Neural progenitor cell (in vitro differentiated cells): ENCODE measurements around the gene CCL23. TPM values are rescaled to one million over a fixed set of nuclear protein-coding genes. Genes with fewer than 3 reads are reported as not detected.
"Not testable (repeated sequence)": the region's sequence is repeated elsewhere in the genome, so short reads cannot be mapped to it uniquely, and the experiment has no call there.

ENCODE experiments used
- DNase-seq: peaks from one replicate; pipeline ENCODE4 v3.0.0-alpha.2; 2016; ENCODE audit warnings: low spot score
- H2AFZ ChIP-seq: fragments of 200-600 bp; sonication (generic); replicated peaks from 2 replicates; pipeline ENCODE4 v1.6.1; 2016; ENCODE audit warnings: antibody characterized with exemption
- H3F3A ChIP-seq: fragments of 200-600 bp; sonication (generic); 2 replicates; pipeline ENCODE4 v1.6.1; 2016; ENCODE audit warnings: antibody characterized with exemption, low read depth
- H3K27ac ChIP-seq: fragments of 200-600 bp; sonication (generic); 2 replicates; pipeline ENCODE4 v1.5.1; 2016; ENCODE audit warnings: mild to moderate bottlenecking
- H3K27me3 ChIP-seq: fragments of 200-600 bp; sonication (generic); 2 replicates; pipeline ENCODE4 v1.6.1; 2016; ENCODE audit warnings: mild to moderate bottlenecking, moderate library complexity
- H3K36me3 ChIP-seq: fragments of 200-600 bp; sonication (generic); 2 replicates; pipeline ENCODE4 v1.5.1; 2016
- H3K4me1 ChIP-seq: fragments of 200-600 bp; sonication (generic); 2 replicates; pipeline ENCODE4 v1.6.1; 2016; ENCODE audit warnings: mixed run types
- H3K4me2 ChIP-seq: fragments of 200-600 bp; sonication (generic); 2 replicates; pipeline ENCODE4 v1.6.1; 2016
- H3K4me3 ChIP-seq: fragments of 200-600 bp; sonication (generic); 2 replicates; pipeline ENCODE4 v1.5.1; 2016
- H3K79me2 ChIP-seq: fragments of 200-600 bp; sonication (generic); 2 replicates; pipeline ENCODE4 v1.6.1; 2016; ENCODE audit warnings: low read depth
- H3K9ac ChIP-seq: fragments of 200-600 bp; sonication (generic); 2 replicates; pipeline ENCODE4 v1.6.1; 2016
- H3K9me3 ChIP-seq: fragments of 200-600 bp; sonication (generic); 2 replicates; pipeline ENCODE4 v1.5.1; 2016; ENCODE audit warnings: low read depth
- H4K20me1 ChIP-seq: fragments of 200-600 bp; sonication (generic); 2 replicates; pipeline ENCODE4 v1.6.1; 2016; ENCODE audit warnings: low read depth
- H3K27ac Mint-ChIP-seq: 3 replicates; pipeline ENCODE4 v1.8.0; 2021; ENCODE audit warnings: mixed read lengths
- H3K27me3 Mint-ChIP-seq: 2 replicates; pipeline ENCODE4 v1.8.0; 2022; ENCODE audit warnings: low read depth, mild to moderate bottlenecking, inconsistent platforms, moderate library complexity, mixed read lengths; ENCODE audit not compliant: insufficient read depth
- H3K36me3 Mint-ChIP-seq: 3 replicates; pipeline ENCODE4 v1.8.0; 2021; ENCODE audit warnings: mixed read lengths
- H3K4me1 Mint-ChIP-seq: 3 replicates; pipeline ENCODE4 v1.8.0; 2021; ENCODE audit warnings: mixed read lengths
- H3K4me3 Mint-ChIP-seq: 3 replicates; pipeline ENCODE4 v1.8.0; 2021; ENCODE audit warnings: mild to moderate bottlenecking, moderate library complexity, mixed read lengths
- H3K9me3 Mint-ChIP-seq: 3 replicates; pipeline ENCODE4 v1.8.0; 2020; ENCODE audit warnings: mixed read lengths
- CTCF ChIP-seq: fragments of 200-600 bp; sonication (generic); IDR thresholded peaks from 2 replicates; pipeline ENCODE4 v1.5.1; 2017; ENCODE audit warnings: antibody characterized with exemption, mild to moderate bottlenecking
- EZH2 ChIP-seq: fragments of 200-600 bp; sonication (generic); IDR thresholded peaks from 2 replicates; pipeline ENCODE4 v1.6.1; 2017; ENCODE audit warnings: antibody characterized with exemption, mild to moderate bottlenecking, moderate library complexity
- EZH2phosphoT487 ChIP-seq: fragments of 200-600 bp; sonication (generic); IDR thresholded peaks from 2 replicates; pipeline ENCODE4 v1.6.1; 2017; ENCODE audit warnings: antibody characterized with exemption
- total RNA-seq: library from RNA; depleted of rRNA; stranded (reverse); fragments of >200 nt; gene quantifications from 2 replicates; pipeline ENCODE4 v1.2.3, GENCODE V29; 2015; ENCODE audit warnings: low replicate concordance

Gene CCL23
- total RNA-seq, 1 donor from 2014 or later = not detected

- Mint-ChIP-seq H3K4me3 (no peak overlapping the region), H3K4me1 (no peaks in the 10 kb centered on the region), H3K27me3 (no peaks in the 10 kb centered on the region), H3K9me3 (peaks cover 10% of the 10 kb centered on the region), H3K36me3 (no peaks in the 10 kb centered on the region), H3K27ac (no peak overlapping the region)
- Histone ChIP-seq H3K4me2 (no peak overlapping the region), H3K4me3 (no peak overlapping the region), H3K4me1 (no peaks in the 10 kb centered on the region), H4K20me1 (no peaks in the 10 kb centered on the region), H3K9me3 (no peaks in the 10 kb centered on the region), H3K36me3 (no peaks in the 10 kb centered on the region), H3K9ac (no peak overlapping the region), H3K79me2 (no peaks in the 10 kb centered on the region), H2AFZ (no peak overlapping the region), H3F3A (no peaks in the 10 kb centered on the region), H3K27ac (no peak overlapping the region), H3K27me3 (peaks cover 13% of the 10 kb centered on the region)
- TF ChIP-seq EZH2 (no peak), CTCF (no peak), EZH2phosphoT487 (no peak)
- DNase-seq = no peak
Observed at GRCh38 chr17:36016555-36016954, 1.2 kb downstream of the CCL23 start.

GRCh38 chr17:36015895-36016294, 1.9 kb downstream of the CCL23 start:
- H4K20me1 ChIP-seq, H3F3A ChIP-seq, H3K9ac ChIP-seq, H3K27ac ChIP-seq, H3K4me3 ChIP-seq, H2AFZ ChIP-seq, H3K27ac Mint-ChIP-seq, H3K27me3 ChIP-seq, H3K27me3 Mint-ChIP-seq, H3K4me3 Mint-ChIP-seq, H3K36me3 ChIP-seq, DNase-seq, H3K9me3 ChIP-seq, H3K4me1 Mint-ChIP-seq, H3K4me1 ChIP-seq, H3K4me2 ChIP-seq, H3K36me3 Mint-ChIP-seq, H3K79me2 ChIP-seq: not testable (repeated sequence)
- H3K9me3 Mint-ChIP-seq = peaks cover 14% of the 10 kb centered on the region

GRCh38 chr17:36014946-36015345, 2.8 kb downstream of the CCL23 start:
- no peaks in the 10 kb centered on the region for H3K9me3 ChIP-seq
- no peak overlapping the region for H3K27ac ChIP-seq
- no peaks in the 10 kb centered on the region for H3K4me1 ChIP-seq
- no peak overlapping the region for H3K4me3 Mint-ChIP-seq
- H3K27ac Mint-ChIP-seq = no peak overlapping the region
- peaks cover 8% of the 10 kb centered on the region for H3K27me3 ChIP-seq
- H2AFZ ChIP-seq = no peak overlapping the region
- H3K9ac ChIP-seq = no peak overlapping the region
- H3K79me2 ChIP-seq = no peaks in the 10 kb centered on the region
- H3K27me3 Mint-ChIP-seq = no peaks in the 10 kb centered on the region
- no peaks in the 10 kb centered on the region for H3K4me1 Mint-ChIP-seq
- no peak overlapping the region for H3K4me3 ChIP-seq
- no peak overlapping the region for H3K4me2 ChIP-seq
- H3K36me3 ChIP-seq = no peaks in the 10 kb centered on the region
- H4K20me1 ChIP-seq = no peaks in the 10 kb centered on the region
- H3F3A ChIP-seq = no peaks in the 10 kb centered on the region
- no peaks in the 10 kb centered on the region for H3K36me3 Mint-ChIP-seq
- no peak for DNase-seq
- no peak for TF ChIP-seq EZH2phosphoT487
- no peak for TF ChIP-seq EZH2
- TF ChIP-seq CTCF = no peak
- H3K9me3 Mint-ChIP-seq = peaks cover 14% of the 10 kb centered on the region

GRCh38 chr17:36011201-36011600, 6.6 kb downstream of the CCL23 start:
- Mint-ChIP-seq H3K36me3 (no peaks in the 10 kb centered on the region), H3K27ac (no peak overlapping the region), H3K27me3 (no peaks in the 10 kb centered on the region), H3K4me1 (no peaks in the 10 kb centered on the region), H3K4me3 (no peak overlapping the region), H3K9me3 (peaks cover 14% of the 10 kb centered on the region)
- Histone ChIP-seq H3K4me3 (no peak overlapping the region), H3K4me2 (no peak overlapping the region), H3K79me2 (no peaks in the 10 kb centered on the region), H3K27ac (no peak overlapping the region), H2AFZ (no peak overlapping the region), H3F3A (no peaks in the 10 kb centered on the region), H3K9me3 (no peaks in the 10 kb centered on the region), H3K4me1 (no peaks in the 10 kb centered on the region), H3K36me3 (no peaks in the 10 kb centered on the region), H3K9ac (no peak overlapping the region), H3K27me3 (no peaks in the 10 kb centered on the region), H4K20me1 (no peaks in the 10 kb centered on the region)
- DNase-seq = no peak
- no peak for TF ChIP-seq EZH2phosphoT487
- no peak for TF ChIP-seq CTCF
- TF ChIP-seq EZH2 = no peak
